Liver (tissue), 9 donors: ENCODE results near the gene ADAMTS4. TPM values are rescaled to one million over a fixed set of nuclear protein-coding genes. Genes with fewer than 3 reads are reported as not detected.

Source experiments
- DNase-seq: peaks from one replicate; pipeline ENCODE4 v3.0.0-alpha.2; 2017; ENCODE audit warnings: low spot score
- H3K27ac ChIP-seq, 2 donors: one replicate each; pipeline ENCODE4 v1.7.0; 2013; ENCODE audit warnings: inconsistent platforms in 2 of 2, low read length in 2 of 2, control low read depth in 1 of 2, low read depth in 1 of 2, mild to moderate bottlenecking in 1 of 2
- H3K27me3 ChIP-seq, 4 donors: one replicate each; pipeline versions ENCODE4 v1.6.1 to v1.7.0; 2013; ENCODE audit warnings: low read length in 3 of 4, inconsistent platforms in 1 of 4, mild to moderate bottlenecking in 1 of 4, moderate library complexity in 1 of 4; ENCODE audit not compliant: control insufficient read depth in 4 of 4, insufficient read depth in 4 of 4
- H3K36me3 ChIP-seq, 4 donors: one replicate each; pipeline versions ENCODE4 v1.6.1 to v1.7.0; 2013; ENCODE audit warnings: low read length in 3 of 4, mild to moderate bottlenecking in 3 of 4, low read depth in 1 of 4, moderate library complexity in 1 of 4; ENCODE audit not compliant: control insufficient read depth in 4 of 4, insufficient read depth in 3 of 4
- H3K4me1 ChIP-seq, 4 donors: one replicate each; pipeline versions ENCODE4 v1.6.1 to v1.7.0; 2013; ENCODE audit warnings: low read length in 3 of 4, mild to moderate bottlenecking in 3 of 4, moderate library complexity in 1 of 4; ENCODE audit not compliant: control insufficient read depth in 4 of 4, insufficient read depth in 4 of 4
- H3K4me3 ChIP-seq, 3 donors: one replicate each; pipeline versions ENCODE4 v1.6.1 to v1.7.0; 2013; ENCODE audit warnings: low read length in 3 of 3, control low read depth in 1 of 3, low read depth in 1 of 3, mild to moderate bottlenecking in 1 of 3
- H3K9ac ChIP-seq, 2 donors: one replicate each; pipeline ENCODE4 v1.7.0; 2013; ENCODE audit warnings: low read length in 2 of 2, mild to moderate bottlenecking in 2 of 2, moderate library complexity in 2 of 2, control low read depth in 1 of 2, low read depth in 1 of 2
- H3K9me3 ChIP-seq, 4 donors: one replicate each; pipeline versions ENCODE4 v1.6.1 to v1.7.0; 2013; ENCODE audit warnings: low read length in 3 of 4; ENCODE audit not compliant: control insufficient read depth in 4 of 4
- EGR1 ChIP-seq, 2 donors: IDR thresholded peaks; 2 replicates each; pipeline ENCODE4 v1.6.1; 2016 to 2018; ENCODE audit warnings: antibody characterized with exemption in 2 of 2, low read depth in 2 of 2
- FOXA1 ChIP-seq: IDR thresholded peaks from 2 replicates; pipeline ENCODE4 v1.6.1; 2016; ENCODE audit warnings: antibody characterized with exemption
- FOXA2 ChIP-seq: IDR thresholded peaks from 2 replicates; pipeline ENCODE4 v1.6.1; 2016; ENCODE audit warnings: antibody characterized with exemption
- GABPA ChIP-seq, 2 donors: IDR thresholded peaks in 1 of 2; conservative IDR thresholded peaks in 1 of 2; 2 replicates each; pipeline ENCODE4 v1.6.1; 2016; ENCODE audit warnings: antibody characterized with exemption in 2 of 2, mild to moderate bottlenecking in 1 of 2, moderate library complexity in 1 of 2
- HNF4G ChIP-seq: IDR thresholded peaks from 2 replicates; pipeline ENCODE4 v1.6.1; 2016; ENCODE audit warnings: antibody characterized with exemption
- JUND ChIP-seq, 2 donors: IDR thresholded peaks; 2 replicates each; pipeline ENCODE4 v1.6.1; 2016; ENCODE audit warnings: antibody characterized with exemption in 2 of 2
- NR2F2 ChIP-seq: IDR thresholded peaks from 2 replicates; pipeline ENCODE4 v1.6.1; 2016; ENCODE audit warnings: antibody characterized with exemption
- RAD21 ChIP-seq, 2 donors: IDR thresholded peaks; 2 replicates each; pipeline ENCODE4 v1.6.1; 2016; ENCODE audit warnings: antibody characterized with exemption in 2 of 2, mild to moderate bottlenecking in 2 of 2
- RXRA ChIP-seq, 2 donors: IDR thresholded peaks; 2 replicates each; pipeline ENCODE4 v1.6.1; 2017 to 2018; ENCODE audit warnings: antibody characterized with exemption in 2 of 2, mild to moderate bottlenecking in 1 of 2
- SP1 ChIP-seq: IDR thresholded peaks from 2 replicates; pipeline ENCODE4 v1.6.1; 2018; ENCODE audit warnings: antibody characterized with exemption, mild to moderate bottlenecking
- TAF1 ChIP-seq: conservative IDR thresholded peaks from 2 replicates; pipeline ENCODE4 v1.6.1; 2016; ENCODE audit warnings: antibody characterized with exemption, mild to moderate bottlenecking
- YY1 ChIP-seq: IDR thresholded peaks from 2 replicates; pipeline ENCODE4 v1.6.1; 2016; ENCODE audit warnings: antibody characterized with exemption, mild to moderate bottlenecking
- WGBS: extraction: QIAGEN DNeasy Blood & Tissue Kit; methylation state at CpG from one replicate; pipeline ENCODE4 v1.1.7; 2013; 5-methylcytosine and 5-hydroxymethylcytosine counted together
- polyA plus RNA-seq, 2 donors: library from polyadenylated mRNA; stranded (reverse) in 1 of 2; unstranded in 1 of 2; fragments of 200-250 nt in 1 of 2; fragments of >200 nt in 1 of 2; fragmentation: Nextera tagmentation in 1 of 2; extraction: Ambion mirVana in 1 of 2; gene quantifications; one replicate each; pipeline versions ENCODE4 v1.2.1 to v1.2.3, GENCODE V29; 2013 to 2015
- total RNA-seq, 2 donors: library from RNA; depleted of rRNA; stranded (reverse); fragments of >200 nt; gene quantifications; one replicate each; pipeline ENCODE4 v1.2.3, GENCODE V29; 2014
- TF ChIP-seq, protein P1 (sequence below): IDR thresholded peaks from 2 replicates; pipeline ENCODE4 v1.6.1; 2016; ENCODE audit warnings: antibody characterized with exemption
- TF ChIP-seq, protein P2 (sequence below): IDR thresholded peaks from 2 replicates; pipeline ENCODE4 v1.6.1; 2016; ENCODE audit warnings: antibody characterized with exemption
- TF ChIP-seq, protein P3 (sequence below): fragments of 150-350 bp; IDR thresholded peaks from 2 replicates; pipeline ENCODE4 v1.5.1; 2017; ENCODE audit warnings: improper control_type of control experiment, low read depth, low read length; ENCODE audit not compliant: missing input control
- donor health status: healthy.
- donor health status: healthy.
- donor health status: healthy.
- donor health status: healthy.
- donor health status: healthy.

Gene ADAMTS4
- total and polyA plus RNA-seq, 4 donors = 0.21 to 2.2 (median 0.38) TPM

DNA sequence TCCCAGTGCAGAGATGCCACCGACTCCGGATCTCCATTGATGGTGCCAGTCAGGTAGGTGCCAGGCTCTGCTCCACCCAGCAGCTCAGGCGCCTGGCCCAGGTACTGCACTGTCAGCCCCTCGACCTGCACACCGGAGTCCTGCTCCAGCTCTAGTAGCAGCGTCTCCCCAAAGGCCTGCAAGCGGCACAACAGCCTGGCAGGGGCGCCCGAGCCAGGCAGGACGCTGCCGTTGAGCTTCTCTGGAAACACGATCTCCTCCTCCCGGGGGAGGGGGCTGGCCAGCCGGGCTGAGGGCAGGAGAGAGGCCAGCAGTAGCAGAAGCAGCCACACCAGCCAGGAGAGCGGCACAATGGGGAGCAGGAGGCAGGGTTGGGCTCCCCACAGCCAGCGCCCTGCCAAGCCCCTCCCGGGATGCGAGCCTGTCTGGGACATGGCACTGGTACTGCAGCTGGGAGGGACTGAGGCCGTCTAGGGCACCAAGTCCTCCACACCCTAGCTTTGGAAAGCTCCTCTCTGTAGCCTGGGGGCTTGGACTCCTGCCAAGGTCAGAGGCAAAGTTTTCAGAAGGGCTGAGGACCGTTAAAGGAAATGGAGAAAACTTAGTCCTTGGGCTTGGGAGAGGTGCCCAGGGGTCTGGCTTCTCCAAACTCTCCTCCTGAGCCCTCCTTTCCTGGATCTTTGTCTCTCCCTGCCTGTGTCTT, 509 bp downstream of the ADAMTS4 start:
- no peak for DNase-seq
- H3K27me3 ChIP-seq = no peaks in the 10 kb centered on the region
- peaks cover 7 to 31% (median 22%) of the 10 kb centered on the region in 4 donors for H3K4me1 ChIP-seq
- H3K27ac ChIP-seq = peak overlapping the region; percentile 73 to 95
- peak overlapping the region; percentile 2 to 29 (median 21) for H3K4me3 ChIP-seq
- WGBS = 50% methylated on average over 20 of the region's 20 CpGs
- H3K9me3 ChIP-seq = no peaks in the 10 kb centered on the region
- TF ChIP-seq FOXA2 (no peak), EGR1 (IDR thresholded peaks at IDR 0.05; ENCODE audit: low read depth in 2 of 2) (no peak), FOXA1 (no peak), NR2F2 (peak; percentile 9), HNF4G (no peak), SP1 (no peak)
- TF ChIP-seq, protein P1, sequence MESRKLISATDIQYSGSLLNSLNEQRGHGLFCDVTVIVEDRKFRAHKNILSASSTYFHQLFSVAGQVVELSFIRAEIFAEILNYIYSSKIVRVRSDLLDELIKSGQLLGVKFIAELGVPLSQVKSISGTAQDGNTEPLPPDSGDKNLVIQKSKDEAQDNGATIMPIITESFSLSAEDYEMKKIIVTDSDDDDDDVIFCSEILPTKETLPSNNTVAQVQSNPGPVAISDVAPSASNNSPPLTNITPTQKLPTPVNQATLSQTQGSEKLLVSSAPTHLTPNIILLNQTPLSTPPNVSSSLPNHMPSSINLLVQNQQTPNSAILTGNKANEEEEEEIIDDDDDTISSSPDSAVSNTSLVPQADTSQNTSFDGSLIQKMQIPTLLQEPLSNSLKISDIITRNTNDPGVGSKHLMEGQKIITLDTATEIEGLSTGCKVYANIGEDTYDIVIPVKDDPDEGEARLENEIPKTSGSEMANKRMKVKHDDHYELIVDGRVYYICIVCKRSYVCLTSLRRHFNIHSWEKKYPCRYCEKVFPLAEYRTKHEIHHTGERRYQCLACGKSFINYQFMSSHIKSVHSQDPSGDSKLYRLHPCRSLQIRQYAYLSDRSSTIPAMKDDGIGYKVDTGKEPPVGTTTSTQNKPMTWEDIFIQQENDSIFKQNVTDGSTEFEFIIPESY = no peak
- H3K36me3 ChIP-seq = no peaks in the 10 kb centered on the region
- peak overlapping the region in 1 of 2 donors; percentile 0 for H3K9ac ChIP-seq

DNA sequence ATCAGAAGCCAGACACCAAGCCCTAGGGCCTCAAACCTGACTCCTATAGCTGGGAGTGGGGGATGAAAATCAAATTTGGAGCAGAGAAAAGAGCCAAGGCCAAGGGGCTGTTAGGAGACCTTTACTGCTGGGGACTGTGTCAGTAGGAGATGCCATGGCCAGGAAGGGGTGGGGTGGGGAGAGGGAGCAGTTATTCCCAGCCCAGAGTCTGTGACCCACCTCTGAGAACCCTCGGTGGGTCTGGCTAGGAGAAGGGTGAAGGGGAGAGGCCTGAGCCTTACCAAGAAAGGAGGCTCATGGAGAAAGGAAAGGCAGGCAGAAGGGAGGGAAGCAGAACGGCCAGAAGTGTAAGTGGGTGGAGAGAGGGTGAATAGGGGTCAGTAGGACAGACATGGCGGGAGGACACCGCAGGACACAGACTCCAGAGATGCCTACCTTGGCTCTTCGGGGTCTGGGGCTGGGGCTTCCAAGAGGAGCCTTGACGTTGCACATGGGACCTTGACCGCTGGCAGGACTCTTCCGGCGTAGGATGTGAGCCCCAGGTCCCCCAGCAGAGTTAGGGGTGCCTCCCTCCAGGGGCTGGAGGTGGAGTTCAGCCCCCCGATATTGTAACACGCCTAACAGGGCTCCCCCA, 1.2 kb downstream of the ADAMTS4 start:
- TF ChIP-seq EGR1 (IDR thresholded peaks at IDR 0.05; ENCODE audit: low read depth in 2 of 2) (no peak), NR2F2 (no peak)
- TF ChIP-seq, protein P2, sequence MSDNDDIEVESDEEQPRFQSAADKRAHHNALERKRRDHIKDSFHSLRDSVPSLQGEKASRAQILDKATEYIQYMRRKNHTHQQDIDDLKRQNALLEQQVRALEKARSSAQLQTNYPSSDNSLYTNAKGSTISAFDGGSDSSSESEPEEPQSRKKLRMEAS = no peak
- Histone ChIP-seq H3K9ac (no peak overlapping the region), H3K4me1 (peaks cover 10 to 34% (median 24%) of the 10 kb centered on the region in 4 donors), H3K27ac (peak overlapping the region; percentile 73 to 95), H3K9me3 (no peaks in the 10 kb centered on the region), H3K27me3 (no peaks in the 10 kb centered on the region), H3K4me3 (peak overlapping the region; percentile 2 to 29 (median 21)), H3K36me3 (no peaks in the 10 kb centered on the region)
- 75% methylated on average over 11 of the region's 11 CpGs for WGBS
- DNase-seq = no peak

DNA sequence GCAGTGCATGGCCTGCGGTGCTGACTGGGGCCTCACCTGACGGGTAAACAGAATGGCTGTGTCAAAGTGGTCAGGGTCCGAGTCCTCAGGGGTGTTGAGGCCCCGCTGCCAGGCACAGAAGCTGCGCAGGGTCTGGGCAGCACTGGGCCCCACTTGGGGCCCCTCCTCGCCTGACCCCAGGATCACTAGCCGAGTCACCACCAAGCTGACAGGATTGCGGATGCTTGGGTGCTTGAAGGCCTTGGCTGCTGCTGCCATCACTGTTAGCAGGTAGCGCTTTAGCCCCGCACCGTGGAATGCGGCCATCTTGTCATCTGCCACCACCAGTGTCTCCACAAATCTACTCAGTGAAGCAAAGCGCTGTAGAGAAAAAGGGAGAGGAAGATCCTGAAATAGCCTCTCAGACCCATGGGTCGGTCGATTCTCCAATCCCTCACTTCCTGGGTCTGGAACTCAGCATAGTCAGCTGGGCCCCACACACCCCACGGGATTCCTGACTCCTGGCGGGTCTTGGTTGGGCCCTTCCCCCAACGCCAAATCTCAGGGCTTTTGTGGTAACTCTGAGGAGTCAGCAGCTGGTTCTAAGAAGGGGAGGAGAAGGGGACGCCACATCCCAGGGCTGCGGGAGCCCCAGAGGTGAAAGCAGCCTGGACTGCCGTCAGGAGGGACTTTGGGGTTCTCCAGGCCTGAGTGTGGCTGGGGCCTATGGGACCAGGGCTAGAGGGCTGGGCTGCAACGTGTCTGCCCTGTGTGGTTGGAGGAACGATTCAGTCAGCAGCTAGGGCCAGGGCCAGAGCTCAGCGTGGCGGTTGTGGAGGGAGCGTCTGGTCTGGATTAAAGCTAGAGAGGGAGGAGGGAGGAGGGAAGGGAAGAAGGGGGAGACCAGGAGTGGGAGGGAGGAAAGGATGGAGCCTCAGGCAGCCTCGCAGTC, 2.1 kb downstream of the ADAMTS4 start:
- WGBS = 85% methylated on average over 27 of the region's 27 CpGs
- H3K27ac ChIP-seq = peak overlapping the region; percentile 73 to 95
- H3K9ac ChIP-seq = no peak overlapping the region
- no peak for DNase-seq
- H3K36me3 ChIP-seq = peaks cover 0 to 1% (median 0%) of the 10 kb centered on the region in 4 donors
- H3K4me3 ChIP-seq = peak overlapping the region in 2 of 3 donors; percentile 14 to 29
- no peaks in the 10 kb centered on the region for H3K27me3 ChIP-seq
- H3K4me1 ChIP-seq = peaks cover 14 to 38% (median 26%) of the 10 kb centered on the region in 4 donors
- no peaks in the 10 kb centered on the region for H3K9me3 ChIP-seq
- TF ChIP-seq FOXA2 = no peak
- no peak for TF ChIP-seq TAF1
- no peak for TF ChIP-seq RXRA (IDR thresholded peaks at IDR 0.05)
- TF ChIP-seq GABPA (IDR thresholded peaks at IDR 0.05 in 1 of 2, conservative IDR thresholded peaks at IDR 0.05 in 1 of 2) = no peak
- TF ChIP-seq JUND (IDR thresholded peaks at IDR 0.05) = no peak
- TF ChIP-seq, protein P3, sequence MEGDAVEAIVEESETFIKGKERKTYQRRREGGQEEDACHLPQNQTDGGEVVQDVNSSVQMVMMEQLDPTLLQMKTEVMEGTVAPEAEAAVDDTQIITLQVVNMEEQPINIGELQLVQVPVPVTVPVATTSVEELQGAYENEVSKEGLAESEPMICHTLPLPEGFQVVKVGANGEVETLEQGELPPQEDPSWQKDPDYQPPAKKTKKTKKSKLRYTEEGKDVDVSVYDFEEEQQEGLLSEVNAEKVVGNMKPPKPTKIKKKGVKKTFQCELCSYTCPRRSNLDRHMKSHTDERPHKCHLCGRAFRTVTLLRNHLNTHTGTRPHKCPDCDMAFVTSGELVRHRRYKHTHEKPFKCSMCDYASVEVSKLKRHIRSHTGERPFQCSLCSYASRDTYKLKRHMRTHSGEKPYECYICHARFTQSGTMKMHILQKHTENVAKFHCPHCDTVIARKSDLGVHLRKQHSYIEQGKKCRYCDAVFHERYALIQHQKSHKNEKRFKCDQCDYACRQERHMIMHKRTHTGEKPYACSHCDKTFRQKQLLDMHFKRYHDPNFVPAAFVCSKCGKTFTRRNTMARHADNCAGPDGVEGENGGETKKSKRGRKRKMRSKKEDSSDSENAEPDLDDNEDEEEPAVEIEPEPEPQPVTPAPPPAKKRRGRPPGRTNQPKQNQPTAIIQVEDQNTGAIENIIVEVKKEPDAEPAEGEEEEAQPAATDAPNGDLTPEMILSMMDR = no peak
- TF ChIP-seq RAD21 (IDR thresholded peaks at IDR 0.05) = no peak
- TF ChIP-seq EGR1 (IDR thresholded peaks at IDR 0.05; ENCODE audit: low read depth in 2 of 2) = no peak
- TF ChIP-seq SP1 = no peak
- TF ChIP-seq, protein P1 = no peak
- TF ChIP-seq YY1 = no peak
